Muscle of leg (tissue), 11 donors: Measurements from ENCODE around the gene RFXANK. TPM values are rescaled to one million over a fixed set of nuclear protein-coding genes. Genes with fewer than 3 reads are reported as not detected.

Experiments used
- DNase-seq: peaks from one replicate; pipeline ENCODE4 v3.0.0; 2013
- H3K27ac ChIP-seq: one replicate; pipeline ENCODE4 v1.5.1; 2013; ENCODE audit warnings: mild to moderate bottlenecking, low read length, control low read depth
- H3K27me3 ChIP-seq: one replicate; pipeline ENCODE4 v1.6.1; 2013; ENCODE audit warnings: low read length; ENCODE audit not compliant: control insufficient read depth, insufficient read depth
- H3K36me3 ChIP-seq: one replicate; pipeline ENCODE4 v1.6.1; 2013; ENCODE audit warnings: low read length; ENCODE audit not compliant: control insufficient read depth, insufficient read depth
- H3K4me1 ChIP-seq: one replicate; pipeline ENCODE4 v1.6.1; 2013; ENCODE audit warnings: low read length; ENCODE audit not compliant: control insufficient read depth, insufficient read depth
- H3K4me3 ChIP-seq: one replicate; pipeline ENCODE4 v1.5.1; 2013; ENCODE audit warnings: low read length, control low read depth
- H3K9me3 ChIP-seq: replicated peaks from 2 replicates; pipeline ENCODE4 v1.6.1; 2013; ENCODE audit warnings: low read depth, low read length; ENCODE audit not compliant: control insufficient read depth
- WGBS: methylation state at CpG from one replicate; pipeline ENCODE4 v1.1.5; 2013; ENCODE audit warnings: missing lambda C conversion rate; ENCODE audit not compliant: insufficient coverage; 5-methylcytosine and 5-hydroxymethylcytosine counted together
- polyA plus RNA-seq, 8 donors: library from polyadenylated mRNA; unstranded; fragments of 120-200 nt; gene quantifications; one replicate each; pipeline versions ENCODE4 v1.2.1 to v1.2.3, GENCODE V29; 2013; ENCODE audit warnings: inconsistent platforms in 1 of 8, low replicate concordance in 1 of 8; ENCODE audit not compliant: insufficient read length in 8 of 8, insufficient read depth in 1 of 8
- total RNA-seq: library from RNA; stranded (reverse); fragments of 120-200 nt; gene quantifications from one replicate; pipeline ENCODE4 v1.2.4, GENCODE V29; 2013

Gene RFXANK
- total and polyA plus RNA-seq, 9 donors: 57.1 to 125 (median 72.4) TPM

DNA sequence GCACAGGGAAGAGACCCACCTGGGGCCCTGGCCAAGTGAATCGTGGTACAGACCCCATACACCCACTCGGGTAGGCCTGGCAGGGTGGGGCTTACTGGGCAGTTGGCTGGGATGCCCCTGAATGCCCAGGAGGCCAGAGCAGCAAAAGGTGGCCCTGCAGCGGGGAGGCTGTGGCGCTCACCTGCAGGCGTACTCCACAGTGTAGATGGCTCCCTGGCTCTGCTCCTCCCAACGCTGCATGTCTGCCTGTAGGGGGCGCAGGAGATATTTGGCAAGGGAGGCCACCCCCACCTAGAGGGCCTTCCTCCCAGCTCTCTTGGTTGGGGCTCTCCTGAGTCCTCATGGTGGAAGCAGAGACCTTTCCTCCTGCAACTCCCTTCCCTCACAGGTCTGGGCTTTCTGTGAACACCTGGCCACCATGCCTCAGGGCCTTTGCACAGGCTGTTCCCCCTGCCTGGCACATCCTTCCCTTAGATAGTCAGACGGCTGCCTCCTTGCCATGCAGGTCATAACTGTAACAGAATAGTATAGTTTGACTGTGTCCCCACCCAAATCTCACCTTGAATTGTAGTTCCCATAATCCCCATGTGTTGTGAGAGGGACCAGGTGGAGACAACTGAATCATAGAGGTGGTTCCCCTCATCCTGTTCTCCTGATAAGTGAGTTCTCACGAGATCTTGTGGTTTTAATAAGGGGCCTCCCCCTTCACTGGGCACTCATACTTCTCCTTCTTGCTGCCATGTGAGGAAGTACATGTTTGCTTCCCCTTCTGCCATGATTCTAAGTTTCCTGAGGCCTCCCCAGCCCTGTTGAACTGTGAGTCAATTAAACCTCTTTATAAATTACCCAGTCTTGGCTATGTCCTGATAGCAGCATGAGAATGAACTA, 6.0 kb upstream of the RFXANK start:
- peaks cover 11% of the 10 kb centered on the region for H3K4me1 ChIP-seq
- H3K27me3 ChIP-seq: no peaks in the 10 kb centered on the region
- H3K4me3 ChIP-seq: no peak overlapping the region
- no peak for DNase-seq
- no peak overlapping the region for H3K27ac ChIP-seq
- peaks cover 30% of the 10 kb centered on the region for H3K36me3 ChIP-seq
- H3K9me3 ChIP-seq: no peaks in the 10 kb centered on the region
- 73% methylated on average over 5 of the region's 9 CpGs for WGBS

GRCh38 chr19:19186742-19187141, 5.3 kb upstream of the RFXANK start:
- Histone ChIP-seq H3K4me3 (no peak overlapping the region), H3K27ac (no peak overlapping the region), H3K4me1 (peaks cover 15% of the 10 kb centered on the region), H3K36me3 (peaks cover 23% of the 10 kb centered on the region), H3K9me3 (no peaks in the 10 kb centered on the region), H3K27me3 (no peaks in the 10 kb centered on the region)
- DNase-seq: no peak
- WGBS: 89% methylated on average over 12 of the region's 14 CpGs

- 0% methylated on average over 17 of the region's 17 CpGs for WGBS
- Histone ChIP-seq H3K36me3 (peaks cover 19% of the 10 kb centered on the region), H3K4me1 (peaks cover 25% of the 10 kb centered on the region), H3K27me3 (no peaks in the 10 kb centered on the region), H3K9me3 (no peaks in the 10 kb centered on the region), H3K27ac (peak overlapping the region; percentile 100), H3K4me3 (peak overlapping the region; percentile 86)
- DNase-seq: no peak
Observed at GRCh38 chr19:19191768-19192077, 335 bp upstream of the RFXANK start.

DNA sequence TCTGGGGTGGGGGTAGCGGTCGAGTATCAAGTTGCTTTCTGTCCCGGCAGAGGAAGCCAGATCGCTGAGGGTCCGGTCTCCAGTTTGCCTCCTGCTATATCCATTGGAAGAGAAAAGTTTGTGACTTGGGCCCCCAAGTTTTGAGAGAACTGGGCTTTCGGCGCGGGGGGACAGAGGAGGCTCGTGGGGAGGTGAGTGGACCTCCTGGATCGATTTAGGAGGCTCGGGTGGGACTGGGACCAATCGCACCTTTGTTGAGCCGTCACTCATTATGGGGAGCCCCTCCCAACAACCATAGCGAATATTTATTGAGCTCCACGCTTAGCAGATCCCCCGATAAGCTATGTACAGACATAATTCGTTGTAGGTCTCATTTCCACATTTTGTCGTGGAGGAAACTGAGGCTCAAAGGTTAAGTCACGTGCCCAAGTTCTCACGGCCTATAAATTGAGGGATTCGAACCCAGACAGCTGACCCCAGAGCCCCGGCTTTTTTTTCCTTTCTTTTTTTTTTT, 909 bp downstream of the RFXANK start:
- peak overlapping the region; percentile 90 for H3K4me3 ChIP-seq
- H3K4me1 ChIP-seq: peaks cover 25% of the 10 kb centered on the region
- H3K27me3 ChIP-seq: no peaks in the 10 kb centered on the region
- peaks cover 26% of the 10 kb centered on the region for H3K36me3 ChIP-seq
- H3K27ac ChIP-seq: peak overlapping the region; percentile 85
- WGBS: 0% methylated on average over 14 of the region's 22 CpGs
- H3K9me3 ChIP-seq: no peaks in the 10 kb centered on the region
- DNase-seq: no peak

DNA sequence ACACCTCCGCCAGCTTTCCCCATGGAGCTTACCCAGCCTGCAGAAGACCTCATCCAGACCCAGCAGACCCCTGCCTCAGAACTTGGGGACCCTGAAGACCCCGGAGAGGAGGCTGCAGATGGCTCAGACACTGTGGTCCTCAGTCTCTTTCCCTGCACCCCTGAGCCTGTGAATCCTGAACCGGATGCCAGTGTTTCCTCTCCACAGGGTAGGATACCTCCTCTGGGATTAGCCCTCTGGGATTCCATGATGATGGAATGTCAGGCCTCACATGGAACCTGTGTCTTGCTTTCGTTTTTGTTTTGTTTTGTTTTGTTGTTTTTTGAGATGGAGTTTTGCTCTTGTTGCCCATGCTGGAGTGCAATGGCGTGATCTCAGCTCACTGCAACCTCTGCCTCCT, 1.9 kb downstream of the RFXANK start:
- H3K36me3 ChIP-seq: peaks cover 36% of the 10 kb centered on the region
- H3K4me1 ChIP-seq: peaks cover 25% of the 10 kb centered on the region
- H3K4me3 ChIP-seq: no peak overlapping the region
- no peak for DNase-seq
- WGBS: 60% methylated on average over 2 of the region's 5 CpGs
- H3K27me3 ChIP-seq: no peaks in the 10 kb centered on the region
- H3K27ac ChIP-seq: no peak overlapping the region
- H3K9me3 ChIP-seq: no peaks in the 10 kb centered on the region

GRCh38 chr19:19201697-19202630, 9.9 kb downstream of the RFXANK start:
- H3K4me3 ChIP-seq: peak overlapping the region; percentile 74
- 67% methylated on average over 11 of the region's 19 CpGs for WGBS
- H3K4me1 ChIP-seq: peaks cover 8% of the 10 kb centered on the region
- H3K27ac ChIP-seq: no peak overlapping the region
- DNase-seq: no peak
- no peaks in the 10 kb centered on the region for H3K9me3 ChIP-seq
- H3K36me3 ChIP-seq: peaks cover 39% of the 10 kb centered on the region
- H3K27me3 ChIP-seq: peaks cover 4% of the 10 kb centered on the region

DNA sequence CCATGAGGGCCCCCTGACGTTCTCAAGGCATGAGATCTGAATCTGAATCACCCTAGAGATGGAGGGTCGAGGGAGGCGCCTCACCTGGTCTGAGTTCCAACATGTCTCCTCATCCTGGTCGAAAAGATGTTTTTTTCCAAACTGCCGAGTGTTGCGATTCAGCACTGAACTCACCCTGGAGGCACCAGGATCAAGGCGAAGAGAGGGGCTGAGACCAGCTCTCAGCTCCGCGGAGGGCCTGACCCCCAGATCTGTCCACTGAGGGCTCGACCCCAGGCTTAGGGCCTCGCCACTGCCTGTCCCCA, 10.6 kb downstream of the RFXANK start:
- WGBS: 8% methylated on average over 8 of the region's 11 CpGs
- H3K36me3 ChIP-seq: peaks cover 35% of the 10 kb centered on the region
- no peak for DNase-seq
- H3K9me3 ChIP-seq: no peaks in the 10 kb centered on the region
- peaks cover 8% of the 10 kb centered on the region for H3K4me1 ChIP-seq
- no peak overlapping the region for H3K27ac ChIP-seq
- H3K27me3 ChIP-seq: peaks cover 6% of the 10 kb centered on the region
- H3K4me3 ChIP-seq: peak overlapping the region; percentile 74

- DNase-seq: peak; percentile 95
- H3K27ac ChIP-seq: peak within 1 kb of the TSS; percentile 66
- 6% methylated on average over 58 of the region's 60 CpGs for WGBS
- H3K27me3 ChIP-seq: peaks cover 6% of the 10 kb centered on the region
- H3K36me3 ChIP-seq: peaks cover 30% of the 10 kb centered on the region
- peaks cover 8% of the 10 kb centered on the region for H3K4me1 ChIP-seq
- no peaks in the 10 kb centered on the region for H3K9me3 ChIP-seq
- H3K4me3 ChIP-seq: peak within 1 kb of the TSS; percentile 74
Observed at GRCh38 chr19:19203012-19203856, 11.2 kb downstream of the RFXANK start, which contains the start of gene NR2C2AP. NR2C2AP (minus strand) TSS chr19:19203414; CDS start chr19:19203060, 354 bp downstream.

DNA sequence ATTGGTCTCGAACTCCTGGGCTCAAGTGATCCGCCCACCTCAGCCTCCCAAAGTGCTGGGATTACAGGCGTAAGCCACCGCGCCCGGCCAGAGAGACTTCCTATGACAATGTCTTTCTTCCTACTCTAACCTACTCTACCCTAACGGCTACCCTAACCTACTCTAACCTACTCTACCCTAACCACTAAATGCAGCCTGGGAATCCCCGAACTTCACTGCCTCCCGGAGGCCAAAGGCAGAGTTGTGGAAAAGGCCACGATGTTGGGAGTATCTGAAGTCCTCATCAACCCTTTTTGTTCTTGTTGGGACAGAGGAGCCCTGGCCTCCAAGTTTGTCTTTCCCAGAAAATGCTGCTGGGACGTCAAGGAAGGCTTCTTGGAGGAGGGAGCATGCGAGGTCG, 12.1 kb downstream of the RFXANK start:
- no peak overlapping the region for H3K27ac ChIP-seq
- H3K27me3 ChIP-seq: peaks cover 6% of the 10 kb centered on the region
- no peak overlapping the region for H3K4me3 ChIP-seq
- H3K9me3 ChIP-seq: no peaks in the 10 kb centered on the region
- peaks cover 20% of the 10 kb centered on the region for H3K36me3 ChIP-seq
- 79% methylated on average over 10 of the region's 13 CpGs for WGBS
- H3K4me1 ChIP-seq: peaks cover 8% of the 10 kb centered on the region
- no peak for DNase-seq
